ENCODE results near the gene PMPCA.

PMPCA gene

DNA sequence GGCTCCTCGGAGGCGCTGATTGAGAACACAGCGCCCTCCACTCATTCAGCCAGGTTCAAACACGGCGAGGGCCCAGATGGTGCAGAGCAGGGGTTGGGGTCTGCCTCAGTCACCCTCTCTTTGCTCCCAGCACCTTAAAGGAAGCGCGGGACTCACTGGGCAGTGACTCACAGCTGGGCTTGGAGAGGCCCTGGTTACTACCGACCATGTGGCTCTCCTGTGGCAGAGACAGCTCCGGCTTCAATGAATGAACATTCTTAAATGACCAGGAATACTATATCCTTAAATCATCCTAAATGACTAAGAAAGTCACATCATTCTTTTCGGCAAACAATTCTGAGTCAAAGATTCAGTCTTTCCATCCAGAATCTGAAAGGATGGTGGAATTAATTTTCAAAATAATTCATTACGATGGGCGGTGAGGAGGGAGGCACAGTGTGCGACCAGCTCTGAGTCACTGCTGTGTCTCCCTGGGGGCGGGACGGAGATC is 30.8 kb downstream of the PMPCA start:
- Histone ChIP-seq H3K27me3 (ENCODE audit: insufficient read depth, poor library complexity, severe bottlenecking) (no peaks in the 10 kb centered on the region), H3K27ac (replicated peaks) (no peak overlapping the region), H3K4me3 (replicated peaks; ENCODE audit: insufficient read depth, low read length) (no peak overlapping the region)
- TF ChIP-seq GABPA (IDR thresholded peaks at IDR 0.05; ENCODE audit: low read depth) (no peak), POLR2AphosphoS5 (IDR thresholded peaks at IDR 0.05; ENCODE audit: low read depth) (no peak), SPI1 (IDR thresholded peaks at IDR 0.05; ENCODE audit: borderline replicate concordance, low read depth) (no peak)
- TF ChIP-seq, protein P1, sequence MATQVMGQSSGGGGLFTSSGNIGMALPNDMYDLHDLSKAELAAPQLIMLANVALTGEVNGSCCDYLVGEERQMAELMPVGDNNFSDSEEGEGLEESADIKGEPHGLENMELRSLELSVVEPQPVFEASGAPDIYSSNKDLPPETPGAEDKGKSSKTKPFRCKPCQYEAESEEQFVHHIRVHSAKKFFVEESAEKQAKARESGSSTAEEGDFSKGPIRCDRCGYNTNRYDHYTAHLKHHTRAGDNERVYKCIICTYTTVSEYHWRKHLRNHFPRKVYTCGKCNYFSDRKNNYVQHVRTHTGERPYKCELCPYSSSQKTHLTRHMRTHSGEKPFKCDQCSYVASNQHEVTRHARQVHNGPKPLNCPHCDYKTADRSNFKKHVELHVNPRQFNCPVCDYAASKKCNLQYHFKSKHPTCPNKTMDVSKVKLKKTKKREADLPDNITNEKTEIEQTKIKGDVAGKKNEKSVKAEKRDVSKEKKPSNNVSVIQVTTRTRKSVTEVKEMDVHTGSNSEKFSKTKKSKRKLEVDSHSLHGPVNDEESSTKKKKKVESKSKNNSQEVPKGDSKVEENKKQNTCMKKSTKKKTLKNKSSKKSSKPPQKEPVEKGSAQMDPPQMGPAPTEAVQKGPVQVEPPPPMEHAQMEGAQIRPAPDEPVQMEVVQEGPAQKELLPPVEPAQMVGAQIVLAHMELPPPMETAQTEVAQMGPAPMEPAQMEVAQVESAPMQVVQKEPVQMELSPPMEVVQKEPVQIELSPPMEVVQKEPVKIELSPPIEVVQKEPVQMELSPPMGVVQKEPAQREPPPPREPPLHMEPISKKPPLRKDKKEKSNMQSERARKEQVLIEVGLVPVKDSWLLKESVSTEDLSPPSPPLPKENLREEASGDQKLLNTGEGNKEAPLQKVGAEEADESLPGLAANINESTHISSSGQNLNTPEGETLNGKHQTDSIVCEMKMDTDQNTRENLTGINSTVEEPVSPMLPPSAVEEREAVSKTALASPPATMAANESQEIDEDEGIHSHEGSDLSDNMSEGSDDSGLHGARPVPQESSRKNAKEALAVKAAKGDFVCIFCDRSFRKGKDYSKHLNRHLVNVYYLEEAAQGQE (IDR thresholded peaks at IDR 0.05; ENCODE audit: insufficient replicate concordance, low read depth) = no peak
- TF ChIP-seq, protein P2, sequence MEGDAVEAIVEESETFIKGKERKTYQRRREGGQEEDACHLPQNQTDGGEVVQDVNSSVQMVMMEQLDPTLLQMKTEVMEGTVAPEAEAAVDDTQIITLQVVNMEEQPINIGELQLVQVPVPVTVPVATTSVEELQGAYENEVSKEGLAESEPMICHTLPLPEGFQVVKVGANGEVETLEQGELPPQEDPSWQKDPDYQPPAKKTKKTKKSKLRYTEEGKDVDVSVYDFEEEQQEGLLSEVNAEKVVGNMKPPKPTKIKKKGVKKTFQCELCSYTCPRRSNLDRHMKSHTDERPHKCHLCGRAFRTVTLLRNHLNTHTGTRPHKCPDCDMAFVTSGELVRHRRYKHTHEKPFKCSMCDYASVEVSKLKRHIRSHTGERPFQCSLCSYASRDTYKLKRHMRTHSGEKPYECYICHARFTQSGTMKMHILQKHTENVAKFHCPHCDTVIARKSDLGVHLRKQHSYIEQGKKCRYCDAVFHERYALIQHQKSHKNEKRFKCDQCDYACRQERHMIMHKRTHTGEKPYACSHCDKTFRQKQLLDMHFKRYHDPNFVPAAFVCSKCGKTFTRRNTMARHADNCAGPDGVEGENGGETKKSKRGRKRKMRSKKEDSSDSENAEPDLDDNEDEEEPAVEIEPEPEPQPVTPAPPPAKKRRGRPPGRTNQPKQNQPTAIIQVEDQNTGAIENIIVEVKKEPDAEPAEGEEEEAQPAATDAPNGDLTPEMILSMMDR (IDR thresholded peaks at IDR 0.05; ENCODE audit: insufficient read depth, low read length) = no peak
- no peak for DNase-seq (ENCODE audit: low read depth in 1 of 2, low spot score in 1 of 2)

DNA sequence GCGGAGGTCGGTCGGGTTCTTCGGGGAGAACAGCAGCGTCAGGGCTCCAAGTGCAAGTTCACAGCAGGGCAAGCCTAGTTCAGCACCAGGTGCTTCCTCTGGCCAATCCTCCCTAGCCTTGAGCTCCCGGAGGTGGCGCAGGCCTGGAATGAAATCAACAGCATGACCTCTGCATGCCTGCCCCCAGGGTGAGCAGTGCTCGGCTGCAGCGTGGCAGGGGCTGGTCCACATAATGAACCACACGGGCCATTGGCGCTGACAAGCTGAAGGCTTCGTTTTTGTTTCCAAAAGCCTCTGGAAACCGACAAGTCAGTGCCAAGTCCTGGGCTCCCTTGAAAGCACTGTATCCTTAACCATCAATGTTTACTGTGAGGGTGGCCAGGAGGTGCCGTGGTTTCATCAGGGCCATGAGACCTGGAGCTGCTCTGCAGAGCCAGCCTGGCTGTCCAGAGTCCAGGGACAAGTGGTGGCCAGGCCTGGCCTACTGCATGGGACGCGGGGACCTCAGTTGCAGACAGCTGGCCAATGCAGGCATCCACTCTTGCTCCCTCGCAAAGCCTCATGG is 31.3 kb downstream of the PMPCA start:
- no peak overlapping the region for H3K27ac ChIP-seq (replicated peaks)
- TF ChIP-seq SPI1 (IDR thresholded peaks at IDR 0.05; ENCODE audit: borderline replicate concordance, low read depth) = no peak
- TF ChIP-seq, protein P1 (IDR thresholded peaks at IDR 0.05; ENCODE audit: insufficient replicate concordance, low read depth) = no peak
- TF ChIP-seq, protein P2 (IDR thresholded peaks at IDR 0.05; ENCODE audit: insufficient read depth, low read length) = no peak
- no peak for TF ChIP-seq GABPA (IDR thresholded peaks at IDR 0.05; ENCODE audit: low read depth)
- TF ChIP-seq POLR2AphosphoS5 (IDR thresholded peaks at IDR 0.05; ENCODE audit: low read depth) = no peak
- H3K4me3 ChIP-seq (replicated peaks; ENCODE audit: insufficient read depth, low read length) = no peak overlapping the region
- no peak for DNase-seq (ENCODE audit: low read depth in 1 of 2, low spot score in 1 of 2)
- no peaks in the 10 kb centered on the region for H3K27me3 ChIP-seq (ENCODE audit: insufficient read depth, poor library complexity, severe bottlenecking)

DNA sequence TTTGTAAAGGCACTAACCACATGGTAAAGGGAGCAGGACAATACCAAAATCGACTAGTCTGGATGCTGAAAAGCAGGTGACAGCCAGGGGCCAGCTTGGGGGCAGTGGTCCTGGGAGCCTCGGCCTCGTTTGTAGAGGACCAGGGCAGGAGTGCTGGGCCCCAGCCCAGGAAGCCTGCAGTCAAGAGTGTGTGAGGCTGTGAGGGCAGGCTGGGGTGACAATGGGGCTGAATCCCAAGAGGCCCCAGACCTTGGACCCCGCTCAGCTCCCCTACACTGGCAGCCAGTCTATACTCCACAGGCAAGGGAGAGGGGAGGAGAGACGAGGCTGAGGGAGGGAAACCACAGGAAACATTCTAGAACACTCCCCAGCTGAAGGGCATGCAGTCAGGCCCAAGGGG is 31.8 kb downstream of the PMPCA start:
- DNase-seq (ENCODE audit: low read depth in 1 of 2, low spot score in 1 of 2) = no peak
- TF ChIP-seq, protein P2 (IDR thresholded peaks at IDR 0.05; ENCODE audit: insufficient read depth, low read length) = no peak
- no peak for TF ChIP-seq SPI1 (IDR thresholded peaks at IDR 0.05; ENCODE audit: borderline replicate concordance, low read depth)
- TF ChIP-seq GABPA (IDR thresholded peaks at IDR 0.05; ENCODE audit: low read depth) = no peak
- TF ChIP-seq POLR2AphosphoS5 (IDR thresholded peaks at IDR 0.05; ENCODE audit: low read depth) = no peak
- TF ChIP-seq, protein P1 (IDR thresholded peaks at IDR 0.05; ENCODE audit: insufficient replicate concordance, low read depth) = no peak
- no peaks in the 10 kb centered on the region for H3K27me3 ChIP-seq (ENCODE audit: insufficient read depth, poor library complexity, severe bottlenecking)

More for the DNA sequence above, 31.8 kb downstream of the PMPCA start:
- no peak overlapping the region for H3K4me3 ChIP-seq (replicated peaks; ENCODE audit: insufficient read depth, low read length)
- no peak overlapping the region for H3K27ac ChIP-seq (replicated peaks)
